ENCODE results near the gene AURKA.

DNA sequence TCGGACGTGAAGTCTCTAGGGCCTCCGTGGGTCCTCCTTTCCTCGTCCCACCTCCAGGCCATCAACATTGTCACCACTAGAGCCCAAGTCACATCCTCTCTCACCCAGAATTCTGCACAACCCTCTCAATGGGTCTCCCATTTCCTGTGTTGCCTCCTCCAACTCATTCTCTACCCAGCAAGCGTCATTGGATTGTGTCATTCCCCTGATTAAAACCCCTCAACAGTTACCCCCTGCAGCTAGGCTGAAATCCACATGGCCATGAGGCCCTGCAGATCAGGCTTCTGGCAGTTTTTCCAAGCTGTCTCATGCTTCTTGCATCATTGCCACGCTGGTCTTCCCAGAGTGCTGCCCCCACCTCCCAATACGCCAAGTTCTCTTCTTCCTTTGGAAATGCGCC is 46.1 kb downstream of the AURKA start:
- TF ChIP-seq GATA2 (IDR thresholded peaks at IDR 0.05; ENCODE audit: low read depth, low read length), result no peak
- no peak for TF ChIP-seq GATA3 (IDR thresholded peaks at IDR 0.05; ENCODE audit: low read depth, low read length)
